CD14-positive monocyte (primary cell): ENCODE measurements around the gene PRRT3. TPM values are rescaled to one million over a fixed set of nuclear protein-coding genes. Genes with fewer than 3 reads are reported as not detected.

Source experiments
- DNase-seq, 3 donors: peaks; one replicate each; pipeline ENCODE4 v3.0.0-alpha.2; 2011 to 2022
- H2AFZ ChIP-seq: 2 replicates; pipeline ENCODE4 v1.6.0; 2012; ENCODE audit warnings: mild to moderate bottlenecking, low read depth, low read length, inconsistent platforms; ENCODE audit not compliant: insufficient read depth, poor library complexity, severe bottlenecking
- H3K27ac ChIP-seq, 2 donors: 1 replicate in 1 of 2; 2 replicates in 1 of 2; pipeline ENCODE4 v1.5.1; 2012 to 2013; ENCODE audit warnings: low read length in 2 of 2, control low read depth in 1 of 2, inconsistent platforms in 1 of 2, low read depth in 1 of 2, mild to moderate bottlenecking in 1 of 2
- H3K27me3 ChIP-seq, 2 donors: one replicate each; pipeline versions ENCODE4 v1.6.0 to v1.6.1; 2011 to 2013; ENCODE audit warnings: low read length in 2 of 2; ENCODE audit not compliant: control insufficient read depth in 2 of 2, insufficient read depth in 2 of 2
- H3K36me3 ChIP-seq, 2 donors: replicated peaks in 1 of 2; 1 replicate in 1 of 2; 2 replicates in 1 of 2; pipeline versions ENCODE4 v1.5.1 to v1.6.1; 2012 to 2013; ENCODE audit warnings: low read length in 2 of 2, control low read depth in 1 of 2, inconsistent platforms in 1 of 2, mild to moderate bottlenecking in 1 of 2; ENCODE audit not compliant: insufficient read depth in 2 of 2, control insufficient read depth in 1 of 2
- H3K4me1 ChIP-seq, 2 donors: 1 replicate in 1 of 2; 2 replicates in 1 of 2; pipeline versions ENCODE4 v1.5.1 to v1.6.1; 2012 to 2013; ENCODE audit warnings: low read length in 2 of 2, control low read depth in 1 of 2, inconsistent platforms in 1 of 2, mild to moderate bottlenecking in 1 of 2, moderate library complexity in 1 of 2; ENCODE audit not compliant: insufficient read depth in 2 of 2, control insufficient read depth in 1 of 2
- H3K4me2 ChIP-seq: replicated peaks from 2 replicates; pipeline ENCODE3; 2012; ENCODE audit warnings: low read length, moderate library complexity, mild to moderate bottlenecking; ENCODE audit not compliant: poor library complexity, severe bottlenecking; ENCODE audit errors: extremely low read depth
- H3K4me3 ChIP-seq, 3 experiments: fragments of 200-600 bp in 1 of 3; sonication (generic) in 1 of 3; replicated peaks in 1 of 3; 1 replicate in 2 of 3; 2 replicates in 1 of 3; pipeline ENCODE4 v1.5.1; 2011 to 2013; ENCODE audit warnings: low read length in 3 of 3, mild to moderate bottlenecking in 3 of 3, control low read depth in 2 of 3, low read depth in 2 of 3, inconsistent platforms in 1 of 3, moderate library complexity in 1 of 3
- H3K79me2 ChIP-seq: 2 replicates; pipeline ENCODE4 v1.6.0; 2012; ENCODE audit warnings: mild to moderate bottlenecking, control low read depth, inconsistent platforms, low read length, moderate library complexity; ENCODE audit not compliant: insufficient read depth
- H3K9ac ChIP-seq: 2 replicates; pipeline ENCODE4 v1.6.0; 2017; ENCODE audit warnings: low read length, mild to moderate bottlenecking; ENCODE audit not compliant: insufficient read depth, poor library complexity, severe bottlenecking
- H3K9me3 ChIP-seq, 2 donors: replicated peaks in 1 of 2; 1 replicate in 1 of 2; 2 replicates in 1 of 2; pipeline versions ENCODE4 v1.5.1 to v1.6.1; 2012 to 2013; ENCODE audit warnings: low read length in 2 of 2, control low read depth in 1 of 2; ENCODE audit not compliant: control insufficient read depth in 1 of 2, insufficient read depth in 1 of 2
- H4K20me1 ChIP-seq: 2 replicates; pipeline ENCODE4 v1.6.0; 2012; ENCODE audit warnings: mild to moderate bottlenecking, low read length, control low read depth, moderate library complexity; ENCODE audit not compliant: insufficient read depth
- H3K27ac Mint-ChIP-seq, 7 donors: one replicate each; pipeline ENCODE4 v1.8.0; 2020; ENCODE audit warnings: mild to moderate bottlenecking in 7 of 7, mixed read lengths in 7 of 7, moderate library complexity in 6 of 7, inconsistent platforms in 2 of 7
- H3K27me3 Mint-ChIP-seq, 3 donors: one replicate each; pipeline ENCODE4 v1.8.0; 2021 to 2022; ENCODE audit warnings: low read depth in 3 of 3, mild to moderate bottlenecking in 3 of 3, mixed read lengths in 3 of 3, moderate library complexity in 3 of 3, inconsistent platforms in 1 of 3
- H3K36me3 Mint-ChIP-seq, 2 donors: one replicate each; pipeline ENCODE4 v1.8.0; 2020; ENCODE audit warnings: mixed read lengths in 2 of 2, inconsistent platforms in 1 of 2, mild to moderate bottlenecking in 1 of 2
- H3K4me1 Mint-ChIP-seq: one replicate; pipeline ENCODE4 v1.8.0; 2020; ENCODE audit warnings: mild to moderate bottlenecking, mixed read lengths
- H3K4me3 Mint-ChIP-seq, 2 donors: one replicate each; pipeline ENCODE4 v1.8.0; 2020; ENCODE audit warnings: mild to moderate bottlenecking in 2 of 2, mixed read lengths in 2 of 2, moderate library complexity in 1 of 2
- H3K9me3 Mint-ChIP-seq, 7 donors: one replicate each; pipeline ENCODE4 v1.8.0; 2020 to 2022; ENCODE audit warnings: mixed read lengths in 7 of 7, mild to moderate bottlenecking in 6 of 7, moderate library complexity in 6 of 7, inconsistent platforms in 2 of 7
- WGBS: methylation state at CpG from one replicate; pipeline ENCODE4 v1.1.5; 2013; ENCODE audit warnings: missing lambda C conversion rate; ENCODE audit not compliant: insufficient coverage; 5-methylcytosine and 5-hydroxymethylcytosine counted together
- intact Hi-C, 2 donors: fragments of 100-400 bp; cut with micrococcal nuclease; formaldehyde crosslinking; loops; one replicate each; pipeline versions ENCODE4 v1.15.0 to v1.15.1; 2023
- polyA plus RNA-seq, 3 donors: library from polyadenylated mRNA; depleted of rRNA in 1 of 3; unstranded in 2 of 3; stranded (reverse) in 1 of 3; fragments of 300-500 nt in 2 of 3; fragments of >200 nt in 1 of 3; fragmentation: Illumina TruSeq in 2 of 3; gene quantifications; 1 replicate in 2 of 3; 2 replicates in 1 of 3; pipeline ENCODE4 v1.2.3, GENCODE V29; 2012 to 2021
- TF ChIP-seq, protein P1 (sequence below): fragments of 200-600 bp; IDR thresholded peaks from one replicate; pipeline ENCODE4 v1.8.0; 2022; ENCODE audit warnings: antibody characterized with exemption, mild to moderate bottlenecking

PRRT3 gene
- polyA plus RNA-seq, 3 donors, result 0.11 to 0.57 (median 0.31) TPM

DNA sequence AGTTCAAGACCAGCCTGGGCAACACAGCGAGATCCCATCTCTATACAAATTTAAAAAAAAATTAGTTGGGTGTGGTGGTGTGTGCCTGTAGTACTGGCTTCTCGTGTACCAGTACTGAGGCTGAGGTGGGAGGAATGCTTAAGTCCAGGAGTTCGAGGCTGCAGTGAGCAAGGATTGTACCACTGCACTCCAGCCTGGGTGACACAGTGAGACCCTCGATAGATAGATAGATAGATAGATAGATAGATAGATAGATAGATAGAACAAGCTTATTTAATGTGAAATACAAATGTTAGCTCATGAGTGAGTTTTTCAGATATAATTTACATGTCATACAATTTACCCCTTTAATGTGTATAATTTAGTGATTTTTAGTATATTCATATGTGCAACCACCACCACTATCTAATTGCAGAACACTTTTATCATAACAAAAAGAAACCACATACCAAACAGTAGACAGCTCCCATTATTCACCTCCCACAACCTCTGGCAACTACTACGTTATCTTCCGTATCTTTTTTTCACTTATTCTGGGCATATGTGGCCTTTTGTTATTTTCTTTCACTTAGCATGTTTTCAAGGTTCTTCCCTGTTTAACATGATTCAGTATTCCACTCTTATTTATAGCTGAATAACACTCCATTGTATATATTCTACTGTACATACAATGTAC is 13.1 kb upstream of the PRRT3 start:
- peaks cover 74 to 88% of the 10 kb centered on the region in 2 donors for H3K36me3 Mint-ChIP-seq
- Histone ChIP-seq H3K79me2 (no peaks in the 10 kb centered on the region), H4K20me1 (no peaks in the 10 kb centered on the region), H3K4me1 (no peaks in the 10 kb centered on the region), H2AFZ (no peak overlapping the region), H3K27me3 (no peaks in the 10 kb centered on the region), H3K4me2 (no peak overlapping the region), H3K9ac (no peak overlapping the region), H3K4me3 (no peak overlapping the region), H3K36me3 (peaks cover 61 to 94% of the 10 kb centered on the region in 2 donors), H3K9me3 (no peaks in the 10 kb centered on the region), H3K27ac (no peak overlapping the region)
- no peak overlapping the region for H3K4me3 Mint-ChIP-seq
- peak overlapping the region in 3 of 7 donors; percentile 51 to 58 (median 57) for H3K27ac Mint-ChIP-seq
- intact Hi-C loops, result no loop called here
- H3K27me3 Mint-ChIP-seq, result peaks cover 0 to 2% (median 0%) of the 10 kb centered on the region in 3 donors
- TF ChIP-seq, protein P1, sequence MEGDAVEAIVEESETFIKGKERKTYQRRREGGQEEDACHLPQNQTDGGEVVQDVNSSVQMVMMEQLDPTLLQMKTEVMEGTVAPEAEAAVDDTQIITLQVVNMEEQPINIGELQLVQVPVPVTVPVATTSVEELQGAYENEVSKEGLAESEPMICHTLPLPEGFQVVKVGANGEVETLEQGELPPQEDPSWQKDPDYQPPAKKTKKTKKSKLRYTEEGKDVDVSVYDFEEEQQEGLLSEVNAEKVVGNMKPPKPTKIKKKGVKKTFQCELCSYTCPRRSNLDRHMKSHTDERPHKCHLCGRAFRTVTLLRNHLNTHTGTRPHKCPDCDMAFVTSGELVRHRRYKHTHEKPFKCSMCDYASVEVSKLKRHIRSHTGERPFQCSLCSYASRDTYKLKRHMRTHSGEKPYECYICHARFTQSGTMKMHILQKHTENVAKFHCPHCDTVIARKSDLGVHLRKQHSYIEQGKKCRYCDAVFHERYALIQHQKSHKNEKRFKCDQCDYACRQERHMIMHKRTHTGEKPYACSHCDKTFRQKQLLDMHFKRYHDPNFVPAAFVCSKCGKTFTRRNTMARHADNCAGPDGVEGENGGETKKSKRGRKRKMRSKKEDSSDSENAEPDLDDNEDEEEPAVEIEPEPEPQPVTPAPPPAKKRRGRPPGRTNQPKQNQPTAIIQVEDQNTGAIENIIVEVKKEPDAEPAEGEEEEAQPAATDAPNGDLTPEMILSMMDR, result no peak
- 100% methylated on average over 4 of the region's 6 CpGs for WGBS
- no peaks in the 10 kb centered on the region for H3K4me1 Mint-ChIP-seq
- H3K9me3 Mint-ChIP-seq, result peaks cover 0 to 2% (median 0%) of the 10 kb centered on the region in 7 donors
- no peak for DNase-seq

- Mint-ChIP-seq H3K9me3 (no peaks in the 10 kb centered on the region), H3K4me1 (peaks cover 8% of the 10 kb centered on the region), H3K36me3 (peaks cover 9 to 15% of the 10 kb centered on the region in 2 donors), H3K27ac (peak overlapping the region in 1 of 7 donors; percentile 15), H3K27me3 (peaks cover 2 to 9% (median 8%) of the 10 kb centered on the region in 3 donors), H3K4me3 (no peak overlapping the region)
- H3K9me3 ChIP-seq, result no peaks in the 10 kb centered on the region
- H3K27ac ChIP-seq, result no peak overlapping the region
- H3K79me2 ChIP-seq, result no peaks in the 10 kb centered on the region
- H3K36me3 ChIP-seq, result peaks cover 4 to 16% of the 10 kb centered on the region in 2 donors
- no peak for DNase-seq
- no peaks in the 10 kb centered on the region for H4K20me1 ChIP-seq
- peaks cover 3% of the 10 kb centered on the region in 2 donors for H3K4me1 ChIP-seq
- no peaks in the 10 kb centered on the region for H3K27me3 ChIP-seq
- intact Hi-C loops, result no loop called here
- TF ChIP-seq, protein P1, result peak; percentile 18
- H3K4me3 ChIP-seq, result no peak overlapping the region
- H3K4me2 ChIP-seq, result no peak overlapping the region
- 0% methylated on average over 1 of the region's 5 CpGs for WGBS
- no peak overlapping the region for H2AFZ ChIP-seq
- H3K9ac ChIP-seq, result no peak overlapping the region
These were observed 5.0 kb upstream of the PRRT3 start for GRCh38 chr3:9957214-9957613.
